Measurements from ENCODE around the gene KLHL30. TPM values are rescaled to one million over a fixed set of nuclear protein-coding genes. Genes with fewer than 3 reads are reported as not detected.

The KLHL30 gene
- total RNA-seq, 1 donor from 2014 or later = 2.4 TPM

- Histone ChIP-seq H3K4me3 (ENCODE audit: low read depth, low read length) (no peak overlapping the region), H3K27me3 (ENCODE audit: control insufficient read depth, insufficient read depth, low read length) (no peaks in the 10 kb centered on the region), H3K36me3 (ENCODE audit: control insufficient read depth, insufficient read depth, low read length) (no peaks in the 10 kb centered on the region)
- DNase-seq (ENCODE audit: low read depth) = no peak
- TF ChIP-seq CTCF (IDR thresholded peaks at IDR 0.05; ENCODE audit: insufficient read depth, low read length, poor library complexity, severe bottlenecking) = no peak
Observed at GRCh38 chr2:238137885-238138284, 583 bp upstream of the KLHL30 start.

- Histone ChIP-seq H3K4me3 (ENCODE audit: low read depth, low read length) (no peak overlapping the region), H3K27me3 (ENCODE audit: control insufficient read depth, insufficient read depth, low read length) (no peaks in the 10 kb centered on the region), H3K36me3 (ENCODE audit: control insufficient read depth, insufficient read depth, low read length) (no peaks in the 10 kb centered on the region)
- no peak for DNase-seq (ENCODE audit: low read depth)
- TF ChIP-seq CTCF (IDR thresholded peaks at IDR 0.05; ENCODE audit: insufficient read depth, low read length, poor library complexity, severe bottlenecking) = peak; percentile 49
Observed at GRCh38 chr2:238139196-238140039, 950 bp downstream of the KLHL30 start.

- H3K4me3 ChIP-seq (ENCODE audit: low read depth, low read length) = no peak overlapping the region
- H3K27me3 ChIP-seq (ENCODE audit: control insufficient read depth, insufficient read depth, low read length) = no peaks in the 10 kb centered on the region
- no peak for DNase-seq (ENCODE audit: low read depth)
- no peaks in the 10 kb centered on the region for H3K36me3 ChIP-seq (ENCODE audit: control insufficient read depth, insufficient read depth, low read length)
- no peak for TF ChIP-seq CTCF (IDR thresholded peaks at IDR 0.05; ENCODE audit: insufficient read depth, low read length, poor library complexity, severe bottlenecking)
Observed at GRCh38 chr2:238140040-238140439, 1.6 kb downstream of the KLHL30 start.

GRCh38 chr2:238140721-238141540 is 2.5 kb downstream of the KLHL30 start:
- H3K27me3 ChIP-seq (ENCODE audit: control insufficient read depth, insufficient read depth, low read length) = no peaks in the 10 kb centered on the region
- TF ChIP-seq CTCF (IDR thresholded peaks at IDR 0.05; ENCODE audit: insufficient read depth, low read length, poor library complexity, severe bottlenecking) = no peak
- H3K4me3 ChIP-seq (ENCODE audit: low read depth, low read length) = no peak overlapping the region
- no peaks in the 10 kb centered on the region for H3K36me3 ChIP-seq (ENCODE audit: control insufficient read depth, insufficient read depth, low read length)
- DNase-seq (ENCODE audit: low read depth) = no peak

- no peak for TF ChIP-seq CTCF (IDR thresholded peaks at IDR 0.05; ENCODE audit: insufficient read depth, low read length, poor library complexity, severe bottlenecking)
- DNase-seq (ENCODE audit: low read depth) = no peak
- no peaks in the 10 kb centered on the region for H3K36me3 ChIP-seq (ENCODE audit: control insufficient read depth, insufficient read depth, low read length)
- H3K4me3 ChIP-seq (ENCODE audit: low read depth, low read length) = no peak overlapping the region
- no peaks in the 10 kb centered on the region for H3K27me3 ChIP-seq (ENCODE audit: control insufficient read depth, insufficient read depth, low read length)
Observed at GRCh38 chr2:238141541-238142318, 3.3 kb downstream of the KLHL30 start.

Data from kidney epithelial cell (primary cell).